ENCODE data around the gene SKA1. TPM values are rescaled to one million over a fixed set of nuclear protein-coding genes. Genes with fewer than 3 reads are reported as not detected.
"Not testable (repeated sequence)": the region's sequence is repeated elsewhere in the genome, so short reads cannot be mapped to it uniquely, and the experiment has no call there.

SKA1 gene
- total RNA-seq, 1 donor from 2014 or later: 27.0 TPM

DNA sequence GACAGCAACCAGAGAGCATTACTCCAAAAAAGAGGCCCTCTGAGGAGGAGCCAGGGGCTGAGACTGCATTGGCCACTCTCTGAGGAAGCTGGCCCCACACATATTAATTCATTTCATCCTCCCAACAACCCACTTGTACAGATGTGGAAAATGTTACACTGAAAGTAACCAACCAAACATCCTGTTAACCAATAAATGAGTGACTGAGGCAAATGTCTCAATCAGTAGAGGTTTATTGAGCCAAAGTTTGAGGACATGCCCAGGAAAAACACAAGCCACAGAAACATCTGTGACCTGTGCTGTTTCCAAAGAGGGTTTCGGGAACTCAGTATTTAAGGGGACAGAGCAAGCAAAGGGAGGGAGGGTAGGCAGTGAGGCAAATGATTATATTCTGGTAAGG lies 53.0 kb downstream of the SKA1 start:
- intact Hi-C loops (cut with micrococcal nuclease): no loop called here

DNA sequence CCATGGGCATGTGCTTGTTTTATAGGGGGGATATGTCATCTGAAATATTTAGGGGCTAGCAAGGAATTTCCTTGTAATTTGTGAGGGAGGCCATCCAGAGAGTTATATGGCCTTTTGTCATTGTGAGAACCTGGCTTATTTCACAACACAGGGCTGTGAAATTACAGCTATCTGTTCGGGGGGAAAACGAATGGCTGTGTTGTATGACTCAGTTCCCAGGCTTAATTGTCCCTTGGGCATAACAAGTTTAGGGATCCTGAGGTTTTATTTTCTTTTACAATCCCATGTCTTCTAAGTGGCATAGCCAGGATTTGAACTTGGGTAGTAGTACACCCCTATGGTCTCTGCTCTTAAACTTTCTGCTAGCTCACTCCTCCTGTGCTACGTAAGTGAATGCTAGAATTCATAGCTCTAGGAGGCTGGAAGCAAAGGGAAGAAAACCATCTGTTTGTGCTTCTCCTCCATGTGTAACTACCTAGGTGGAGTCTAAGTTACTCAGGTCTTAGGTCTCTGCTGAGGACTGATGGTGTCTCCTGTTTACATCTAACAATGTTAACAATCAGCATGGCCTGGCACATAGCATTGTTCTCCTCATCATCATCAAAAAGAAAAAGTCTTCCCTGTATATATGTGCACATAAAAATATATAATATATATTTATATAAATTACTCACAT lies 53.8 kb downstream of the SKA1 start:
- intact Hi-C loops (cut with micrococcal nuclease): loop anchor here (1.0 kb wide), 2 partner anchors 210 to 418 kb away; no protein-coding TSS in a partner anchor

DNA sequence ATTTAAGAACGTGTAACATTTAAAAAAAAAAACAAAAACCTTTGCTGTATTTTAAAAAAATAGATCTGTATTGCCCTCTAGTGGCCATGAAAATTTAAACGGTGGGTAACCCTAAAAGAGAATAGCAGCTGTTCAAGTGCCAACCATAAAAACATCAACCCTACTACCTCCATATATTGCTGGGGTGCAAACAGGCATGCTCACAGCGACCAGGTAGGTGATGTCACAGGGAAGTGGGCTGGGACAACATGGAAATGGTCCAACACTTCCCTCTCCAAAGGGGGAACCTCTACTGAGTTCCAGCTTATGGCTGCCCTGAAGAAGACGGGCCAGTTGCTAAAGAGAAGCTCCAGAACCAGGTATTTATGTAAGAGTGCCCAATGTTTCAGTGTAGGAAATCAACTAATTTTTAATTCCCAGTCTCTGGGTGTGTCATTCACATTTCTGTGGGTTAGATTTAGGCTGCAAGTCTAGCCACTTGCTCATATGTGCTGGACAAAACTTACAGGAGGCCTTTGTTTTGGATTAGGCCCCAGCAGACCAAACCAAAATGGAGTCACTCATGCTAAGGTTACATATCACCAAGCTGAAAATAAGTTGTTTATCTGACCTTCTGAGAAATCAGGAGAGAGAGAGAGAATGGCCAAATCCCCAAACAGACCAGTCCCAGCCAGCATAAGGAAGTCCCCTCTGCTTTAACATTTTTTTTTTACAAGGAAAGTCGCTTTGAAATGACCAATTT lies 54.5 kb downstream of the SKA1 start:
- intact Hi-C loops (cut with micrococcal nuclease): loop anchor here (1.0 kb wide), 2 partner anchors 211 to 419 kb away; no protein-coding TSS in a partner anchor

DNA sequence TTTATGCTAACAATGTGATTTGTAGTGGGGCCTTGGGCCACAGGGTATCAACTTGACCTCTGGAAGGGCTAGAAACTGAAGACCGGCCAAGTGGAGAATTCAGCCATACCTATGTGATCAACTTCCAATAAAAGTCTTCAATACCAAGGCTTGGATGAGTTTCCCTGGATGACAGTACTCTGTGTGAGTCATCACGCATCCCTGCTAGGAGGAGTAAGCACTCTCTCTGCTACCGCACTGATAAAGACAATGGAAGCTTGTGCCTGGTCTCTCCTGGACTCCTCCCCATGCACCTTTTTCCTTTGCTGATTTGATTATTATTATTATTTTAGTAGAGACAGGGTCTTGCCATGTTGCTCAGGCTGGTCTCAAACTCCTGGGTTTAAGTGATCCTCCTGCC lies 58.1 kb downstream of the SKA1 start:
- intact Hi-C loops (cut with micrococcal nuclease): no loop called here

DNA sequence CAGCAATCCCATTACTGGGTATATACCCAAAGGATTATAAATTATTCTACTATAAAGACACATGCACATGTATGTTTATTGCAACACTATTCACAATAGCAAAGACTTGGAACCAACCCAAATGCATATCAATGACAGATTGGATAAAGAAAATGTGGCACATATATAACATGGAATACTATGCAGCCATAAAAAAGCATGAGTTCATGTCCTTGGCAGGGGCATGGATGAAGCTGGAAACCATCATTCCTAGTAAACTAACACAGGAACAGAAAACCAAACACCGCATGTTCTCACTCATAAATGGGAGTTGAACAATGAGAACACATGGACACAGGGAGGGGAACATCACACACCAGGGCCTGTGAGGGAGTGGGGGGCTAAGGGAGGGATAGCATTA lies 61.9 kb downstream of the SKA1 start:
- intact Hi-C loops (cut with micrococcal nuclease): not testable (repeated sequence)

DNA sequence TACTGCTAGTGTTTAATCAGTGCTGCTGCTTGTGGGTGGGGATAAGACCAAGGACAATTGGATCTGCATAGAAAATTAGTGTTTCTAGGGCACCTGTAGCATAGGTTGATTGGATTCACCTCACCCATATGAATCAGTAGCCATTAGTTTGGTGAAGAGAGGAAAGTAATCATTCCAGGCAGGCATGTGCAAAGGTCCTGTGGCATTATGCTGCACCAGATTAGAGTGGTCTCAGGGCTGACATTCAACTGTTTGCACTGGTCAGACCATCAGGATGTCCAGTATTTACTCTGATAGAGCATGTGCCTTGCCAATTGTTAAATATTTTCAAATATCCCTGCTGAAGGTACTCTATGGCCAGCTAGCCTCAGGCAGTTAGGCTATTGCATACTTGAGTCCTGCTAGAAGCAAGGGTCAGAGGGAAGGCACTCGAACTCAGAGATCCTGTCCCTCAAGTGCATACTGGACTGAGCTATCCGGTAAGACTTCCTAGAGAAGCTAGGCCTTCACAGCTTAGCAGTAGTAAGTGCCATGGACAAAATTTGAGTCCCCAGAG lies 64.7 kb downstream of the SKA1 start:
- intact Hi-C loops (cut with micrococcal nuclease): no loop called here

- intact Hi-C loops (cut with micrococcal nuclease): no loop called here
These were observed 66.2 kb downstream of the SKA1 start for GRCh38 chr18:50441016-50441415.

GRCh38 chr18:50441501-50441900 lies 66.7 kb downstream of the SKA1 start:
- intact Hi-C loops (cut with micrococcal nuclease): no loop called here

Other genes with a start within 250 kb of the SKA1 start
- 0.27 and 0.85 TPM in 2 replicates for gene MYO5B, start 179.9 kb upstream of the SKA1 start, total RNA-seq
- 0.44 and 0.61 TPM in 2 replicates for gene CFAP53, start 108.6 kb upstream of the SKA1 start, total RNA-seq
- 100 and 111 TPM in 2 replicates for gene MBD1, start 93.5 kb upstream of the SKA1 start, total RNA-seq
- 134 TPM in 2 replicates for gene CXXC1, start 87.4 kb upstream of the SKA1 start, total RNA-seq
- not detected in 2 replicates for gene MAPK4, start 185.0 kb downstream of the SKA1 start, total RNA-seq